Smooth muscle cell (in vitro differentiated cells): ENCODE data around the gene DEAF1. TPM values are rescaled to one million over a fixed set of nuclear protein-coding genes. Genes with fewer than 3 reads are reported as not detected.

ENCODE experiments used
- DNase-seq: peaks from one replicate; lab custom pipeline; 2025; ENCODE audit not compliant: unreplicated experiment; lab: John Stamatoyannopoulos, UW
- H2AFZ ChIP-seq: fragments of 200-600 bp; sonication (generic); 2 replicates; pipeline ENCODE4 v1.6.0; 2016; ENCODE audit warnings: antibody characterized with exemption, low read depth, mild to moderate bottlenecking
- H3F3A ChIP-seq: fragments of 200-600 bp; sonication (generic); 2 replicates; pipeline ENCODE4 v1.6.0; 2017; ENCODE audit warnings: antibody characterized with exemption, low read depth
- H3K27ac ChIP-seq: fragments of 200-600 bp; sonication (generic); 2 replicates; pipeline ENCODE4 v1.5.1; 2016; ENCODE audit warnings: low read depth, mild to moderate bottlenecking
- H3K27me3 ChIP-seq: fragments of 200-600 bp; sonication (generic); 2 replicates; pipeline ENCODE4 v1.6.1; 2016; ENCODE audit warnings: low read depth, mild to moderate bottlenecking
- H3K36me3 ChIP-seq: fragments of 200-600 bp; sonication (generic); 2 replicates; pipeline ENCODE4 v1.5.1; 2016; ENCODE audit warnings: low read depth
- H3K4me1 ChIP-seq: fragments of 200-600 bp; sonication (generic); 2 replicates; pipeline ENCODE4 v1.5.1; 2016; ENCODE audit warnings: low read depth
- H3K4me2 ChIP-seq: fragments of 200-600 bp; sonication (generic); 2 replicates; pipeline ENCODE4 v1.6.0; 2016; ENCODE audit warnings: mild to moderate bottlenecking
- H3K4me3 ChIP-seq: fragments of 200-600 bp; sonication (generic); 2 replicates; pipeline ENCODE4 v1.5.1; 2016; ENCODE audit warnings: mild to moderate bottlenecking
- H3K79me2 ChIP-seq: fragments of 200-600 bp; sonication (generic); 2 replicates; pipeline ENCODE4 v1.6.0; 2016; ENCODE audit warnings: low read depth, mild to moderate bottlenecking
- H3K9ac ChIP-seq: fragments of 200-600 bp; sonication (generic); 2 replicates; pipeline ENCODE4 v1.6.0; 2016; ENCODE audit warnings: low read depth
- H3K9me3 ChIP-seq: fragments of 200-600 bp; sonication (generic); replicated peaks from 2 replicates; pipeline ENCODE4 v1.5.1; 2016; ENCODE audit warnings: low read depth
- H4K20me1 ChIP-seq: fragments of 200-600 bp; sonication (generic); 2 replicates; pipeline ENCODE4 v1.6.0; 2016; ENCODE audit warnings: low read depth
- WGBS: methylation state at CpG from one replicate; pipeline ENCODE4 v1.1.7; 2016; ENCODE audit warnings: low lambda C conversion rate; 5-methylcytosine and 5-hydroxymethylcytosine counted together
- polyA plus RNA-seq: library from polyadenylated mRNA; unstranded; fragments of >200 nt; fragmentation: Nextera tagmentation; extraction: Ambion mirVana; gene quantifications from 2 replicates; pipeline ENCODE4 v1.2.1, GENCODE V29; 2016
- total RNA-seq: library from RNA; depleted of rRNA; stranded (reverse); fragments of >200 nt; gene quantifications from 2 replicates; pipeline ENCODE4 v1.2.3, GENCODE V29; 2014
- TF ChIP-seq, protein P1 (sequence below): fragments of 200-600 bp; sonication (generic); IDR thresholded peaks from 2 replicates; pipeline ENCODE4 v1.5.1; 2017; ENCODE audit warnings: borderline replicate concordance, mild to moderate bottlenecking, antibody characterized with exemption; ENCODE audit not compliant: insufficient read depth, poor library complexity, severe bottlenecking

DEAF1 gene
- total and polyA plus RNA-seq, 2 experiments from 2014 or later: 18.7 to 39.2 TPM

DNA sequence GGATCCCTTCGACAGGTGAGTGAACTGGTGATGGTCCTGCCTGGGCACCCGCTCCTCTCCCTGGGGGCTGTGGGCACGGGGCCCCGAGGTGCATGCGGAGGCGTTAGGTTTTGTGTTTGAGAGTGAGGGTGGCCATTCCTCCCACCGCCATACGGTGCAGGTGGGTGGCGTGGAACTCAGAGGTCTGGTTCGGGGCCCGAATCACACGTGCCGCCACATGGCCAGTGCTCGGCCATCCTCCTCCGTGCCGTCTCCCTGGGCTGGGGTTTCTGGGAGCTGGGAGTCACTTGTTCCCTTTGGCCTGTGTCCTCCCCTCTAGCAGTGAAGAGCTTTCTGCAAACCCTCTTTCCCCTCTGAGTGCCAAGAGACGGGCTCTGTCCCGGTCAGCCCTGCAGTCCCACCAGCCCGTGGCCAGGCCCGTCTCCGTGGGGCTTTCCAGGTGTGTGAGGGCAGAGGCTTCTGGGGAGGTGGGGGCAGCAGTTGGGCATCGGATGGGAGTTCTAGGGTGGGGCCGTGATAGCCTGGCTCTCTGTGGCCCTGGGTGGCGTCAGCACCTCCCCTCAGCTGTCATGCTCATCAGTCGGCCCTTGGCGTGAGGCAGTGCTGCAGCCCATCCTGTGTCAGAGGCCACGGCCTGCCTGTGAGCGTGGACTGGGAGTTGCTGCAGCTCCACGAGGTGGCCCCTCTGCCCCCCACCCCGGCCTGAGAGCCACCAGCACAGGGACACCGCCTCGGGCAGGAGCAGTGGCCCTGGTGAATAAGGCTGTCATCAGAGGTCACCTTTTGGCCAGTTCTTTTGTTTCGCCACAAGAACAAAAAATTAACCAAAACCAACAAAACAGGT, 89.5 kb downstream of the DEAF1 start:
- Histone ChIP-seq H3K27ac (no peak overlapping the region), H3F3A (no peaks in the 10 kb centered on the region), H3K9me3 (no peaks in the 10 kb centered on the region), H3K4me1 (no peaks in the 10 kb centered on the region), H3K9ac (no peak overlapping the region), H3K36me3 (peaks cover 15% of the 10 kb centered on the region), H3K4me3 (no peak overlapping the region), H3K27me3 (no peaks in the 10 kb centered on the region), H3K4me2 (no peak overlapping the region), H3K79me2 (no peaks in the 10 kb centered on the region), H4K20me1 (peaks cover 30% of the 10 kb centered on the region), H2AFZ (no peak overlapping the region)
- 99% methylated on average over 33 of the region's 33 CpGs for WGBS
- DNase-seq: no peak
- TF ChIP-seq, protein P1, sequence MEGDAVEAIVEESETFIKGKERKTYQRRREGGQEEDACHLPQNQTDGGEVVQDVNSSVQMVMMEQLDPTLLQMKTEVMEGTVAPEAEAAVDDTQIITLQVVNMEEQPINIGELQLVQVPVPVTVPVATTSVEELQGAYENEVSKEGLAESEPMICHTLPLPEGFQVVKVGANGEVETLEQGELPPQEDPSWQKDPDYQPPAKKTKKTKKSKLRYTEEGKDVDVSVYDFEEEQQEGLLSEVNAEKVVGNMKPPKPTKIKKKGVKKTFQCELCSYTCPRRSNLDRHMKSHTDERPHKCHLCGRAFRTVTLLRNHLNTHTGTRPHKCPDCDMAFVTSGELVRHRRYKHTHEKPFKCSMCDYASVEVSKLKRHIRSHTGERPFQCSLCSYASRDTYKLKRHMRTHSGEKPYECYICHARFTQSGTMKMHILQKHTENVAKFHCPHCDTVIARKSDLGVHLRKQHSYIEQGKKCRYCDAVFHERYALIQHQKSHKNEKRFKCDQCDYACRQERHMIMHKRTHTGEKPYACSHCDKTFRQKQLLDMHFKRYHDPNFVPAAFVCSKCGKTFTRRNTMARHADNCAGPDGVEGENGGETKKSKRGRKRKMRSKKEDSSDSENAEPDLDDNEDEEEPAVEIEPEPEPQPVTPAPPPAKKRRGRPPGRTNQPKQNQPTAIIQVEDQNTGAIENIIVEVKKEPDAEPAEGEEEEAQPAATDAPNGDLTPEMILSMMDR: no peak

DNA sequence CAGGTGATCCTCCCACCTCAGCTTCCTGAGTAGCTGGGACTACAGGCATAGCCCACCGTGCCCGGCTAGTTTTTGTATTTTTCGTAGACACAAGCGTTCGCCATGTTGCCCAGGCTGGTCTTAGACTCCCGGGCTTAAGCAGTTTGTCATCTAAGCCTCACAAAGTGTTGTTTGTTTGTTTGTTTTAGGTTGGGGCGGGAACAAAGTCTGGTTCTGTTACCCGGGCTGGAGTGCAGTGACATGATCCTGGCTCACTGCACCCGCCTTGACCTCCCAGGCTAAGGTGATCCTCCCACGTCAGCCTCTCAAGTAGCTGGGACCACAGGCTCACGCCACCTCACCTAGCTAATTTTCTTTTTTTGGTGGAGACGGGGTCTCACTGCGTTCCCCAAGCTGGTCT, 91.9 kb downstream of the DEAF1 start:
- no peaks in the 10 kb centered on the region for H3K4me1 ChIP-seq
- H2AFZ ChIP-seq: no peak overlapping the region
- no peaks in the 10 kb centered on the region for H3K79me2 ChIP-seq
- no peaks in the 10 kb centered on the region for H3F3A ChIP-seq
- H3K4me2 ChIP-seq: no peak overlapping the region
- no peak overlapping the region for H3K4me3 ChIP-seq
- TF ChIP-seq, protein P1: no peak
- peaks cover 50% of the 10 kb centered on the region for H4K20me1 ChIP-seq
- H3K36me3 ChIP-seq: peaks cover 15% of the 10 kb centered on the region
- no peak overlapping the region for H3K27ac ChIP-seq
- H3K9ac ChIP-seq: no peak overlapping the region
- H3K27me3 ChIP-seq: no peaks in the 10 kb centered on the region
- no peak for DNase-seq
- H3K9me3 ChIP-seq: no peaks in the 10 kb centered on the region
- 96% methylated on average over 13 of the region's 13 CpGs for WGBS

DNA sequence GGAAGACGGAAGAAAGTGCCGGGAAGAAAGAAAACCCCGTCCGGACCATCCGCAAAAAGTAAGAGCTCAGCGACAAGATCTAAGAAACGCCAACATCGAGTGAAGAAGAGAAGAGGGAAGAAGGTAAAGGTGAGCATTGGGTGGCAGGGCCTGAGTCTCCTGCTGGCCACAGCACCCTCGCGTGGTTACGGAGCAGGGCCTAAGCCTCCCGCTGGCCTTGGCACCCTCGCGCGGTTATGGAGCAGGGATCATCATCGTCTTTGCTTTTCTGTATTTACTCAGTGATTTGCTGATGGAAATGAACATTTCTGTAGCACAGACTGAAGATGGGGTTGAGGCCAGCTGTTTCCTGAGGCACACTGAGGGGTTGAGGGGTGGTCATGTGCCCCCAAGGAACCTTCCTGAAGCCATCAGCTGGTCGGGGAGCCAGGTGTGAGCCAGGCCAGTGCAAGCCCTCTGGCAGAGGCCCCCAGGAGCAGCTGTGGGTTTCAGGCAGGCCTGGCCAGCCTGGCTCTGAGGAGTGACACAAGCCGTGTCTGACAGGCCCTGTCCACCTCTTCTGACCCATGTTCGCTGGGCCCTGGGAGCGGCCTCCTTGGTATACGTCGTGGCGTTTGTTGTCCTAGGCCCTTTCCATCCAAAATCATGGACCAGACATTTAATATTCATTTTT, 93.3 kb downstream of the DEAF1 start:
- no peaks in the 10 kb centered on the region for H3K27me3 ChIP-seq
- no peak overlapping the region for H2AFZ ChIP-seq
- no peak overlapping the region for H3K27ac ChIP-seq
- TF ChIP-seq, protein P1: no peak
- H3K79me2 ChIP-seq: no peaks in the 10 kb centered on the region
- H4K20me1 ChIP-seq: peaks cover 64% of the 10 kb centered on the region
- no peaks in the 10 kb centered on the region for H3F3A ChIP-seq
- no peak for DNase-seq
- no peaks in the 10 kb centered on the region for H3K4me1 ChIP-seq
- no peak overlapping the region for H3K4me3 ChIP-seq
- no peak overlapping the region for H3K9ac ChIP-seq
- WGBS: 97% methylated on average over 23 of the region's 23 CpGs
- no peaks in the 10 kb centered on the region for H3K9me3 ChIP-seq
- no peak overlapping the region for H3K4me2 ChIP-seq
- peaks cover 11% of the 10 kb centered on the region for H3K36me3 ChIP-seq
